SH-SY5Y (cell line): Measurements from ENCODE around the gene PRRX1.

Experiments used
- GATA2 ChIP-seq: IDR thresholded peaks from 2 replicates; pipeline ENCODE4 v1.6.1; 2011; ENCODE audit warnings: mild to moderate bottlenecking, low read depth, low read length
- GATA3 ChIP-seq: IDR thresholded peaks from 2 replicates; pipeline ENCODE4 v1.6.1; 2011; ENCODE audit warnings: low read depth, mild to moderate bottlenecking, low read length, moderate library complexity

The PRRX1 gene

GRCh38 chr1:170660281-170660713 is 3.6 kb upstream of the PRRX1 start:
- TF ChIP-seq GATA2 (no peak), GATA3 (no peak)

GRCh38 chr1:170660871-170661645 is 2.9 kb upstream of the PRRX1 start:
- no peak for TF ChIP-seq GATA3
- no peak for TF ChIP-seq GATA2

DNA sequence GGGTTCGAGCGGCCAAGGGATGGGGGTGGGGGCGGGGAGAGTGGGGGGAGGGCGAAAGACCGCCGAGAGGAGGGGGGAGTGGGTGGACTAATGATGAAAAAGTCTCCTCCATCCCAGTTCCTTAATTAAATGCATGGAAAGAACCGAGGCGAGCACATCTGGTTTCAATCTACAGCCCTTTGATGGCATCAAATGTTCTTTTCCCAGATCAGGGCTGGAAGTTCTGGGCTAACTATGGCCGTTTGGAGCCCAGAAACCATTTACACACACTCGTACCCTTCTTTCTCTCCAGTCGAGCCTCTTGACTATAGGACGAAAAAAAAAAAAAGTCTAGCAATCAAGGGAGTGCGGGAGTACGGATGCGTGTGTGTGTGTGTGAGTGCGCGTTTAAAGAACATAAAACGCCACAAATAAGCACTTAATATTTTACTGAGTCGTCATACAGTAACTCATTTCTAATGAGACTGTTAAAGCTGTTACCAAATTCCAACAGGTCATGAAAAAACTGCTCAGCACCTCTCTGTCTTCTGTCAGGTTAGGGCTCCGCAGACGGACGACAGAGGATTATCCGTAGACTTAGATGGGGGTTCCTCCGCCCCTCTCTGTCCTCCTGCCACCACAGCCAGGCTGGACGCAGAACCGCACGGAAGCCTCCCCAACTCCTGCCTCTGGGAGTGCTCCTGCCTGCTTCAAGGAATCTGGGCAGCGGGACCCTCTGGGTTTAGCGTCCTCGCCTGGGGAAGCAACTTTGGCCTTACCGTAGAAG is 2.1 kb upstream of the PRRX1 start:
- no peak for TF ChIP-seq GATA2
- no peak for TF ChIP-seq GATA3

DNA sequence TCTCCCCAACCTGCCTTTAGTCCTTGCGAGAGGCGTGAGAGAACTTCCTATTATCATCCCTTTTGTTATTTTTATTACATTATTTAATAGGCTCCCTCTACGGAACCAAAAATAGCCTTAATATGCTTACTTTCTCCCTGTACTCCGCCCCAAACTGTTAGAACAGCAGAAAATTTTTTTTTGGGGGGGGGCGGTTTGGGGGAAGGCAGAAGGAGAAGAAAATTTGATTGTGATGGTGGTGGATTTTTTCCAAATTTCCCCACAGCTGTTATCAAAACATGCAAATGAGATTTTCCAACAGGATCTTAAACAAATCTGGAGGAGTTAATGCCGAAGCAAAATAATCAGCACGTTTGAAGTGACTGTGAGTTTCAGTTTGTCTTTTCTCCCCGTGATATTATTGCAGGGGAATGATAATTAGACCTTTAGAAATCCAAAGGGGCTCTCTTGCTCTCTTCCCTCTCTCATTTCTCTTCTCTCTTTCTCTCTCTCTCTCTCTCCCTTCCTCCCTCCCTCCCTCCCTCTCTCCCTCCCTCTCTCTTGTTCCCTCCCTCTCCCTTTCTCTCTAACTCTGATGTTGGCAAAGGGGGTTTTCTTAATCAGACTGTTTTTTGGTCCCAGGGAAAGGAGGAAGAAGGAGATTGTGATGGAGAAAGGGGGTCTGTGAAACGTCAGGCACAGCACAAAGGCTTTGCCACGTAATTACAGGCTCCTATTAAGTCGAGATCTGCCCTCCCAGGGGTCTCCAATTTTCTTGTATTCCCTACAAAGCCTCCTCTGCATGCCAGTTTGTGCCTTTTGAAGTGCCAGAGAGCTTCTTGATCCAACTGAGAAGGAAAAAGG is 1.1 kb upstream of the PRRX1 start:
- no peak for TF ChIP-seq GATA2
- no peak for TF ChIP-seq GATA3

DNA sequence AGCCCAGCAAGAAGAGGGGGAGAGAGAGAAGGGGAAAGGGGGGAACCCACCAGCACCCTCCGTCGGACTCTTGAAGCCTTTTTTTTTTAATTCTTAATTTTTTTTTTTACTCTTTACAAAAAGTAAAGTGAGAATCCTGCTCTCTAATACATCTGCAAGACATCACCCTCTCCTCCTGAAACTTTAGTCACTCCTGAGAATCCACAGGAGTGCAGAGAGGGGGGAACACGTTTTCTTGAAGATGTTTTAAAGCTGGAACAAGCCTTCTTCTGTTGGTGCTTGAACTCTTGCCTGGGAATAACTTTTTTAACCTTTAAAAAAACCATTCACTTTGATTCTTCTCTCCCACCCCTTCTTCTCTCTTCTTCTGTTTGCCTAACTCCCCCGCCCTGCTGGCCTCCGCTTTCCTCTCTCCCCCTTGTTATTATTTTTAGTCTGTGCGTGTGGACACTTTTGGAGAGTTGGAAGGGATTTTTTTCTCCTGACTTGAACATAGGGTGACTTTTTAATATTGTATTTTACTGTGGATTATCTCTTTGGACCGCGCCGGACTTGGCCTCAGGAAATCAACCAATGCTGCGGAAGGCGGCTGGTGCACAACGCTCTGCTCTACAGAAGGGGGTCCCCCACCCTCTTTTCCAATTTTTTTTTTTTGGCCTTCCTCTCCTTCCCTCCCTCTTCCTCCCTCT is 383 bp upstream of the PRRX1 start:
- no peak for TF ChIP-seq GATA2
- TF ChIP-seq GATA3 = no peak

- no peak for TF ChIP-seq GATA3
- no peak for TF ChIP-seq GATA2
These were observed 1.1 kb downstream of the PRRX1 start for GRCh38 chr1:170664828-170665612.

- TF ChIP-seq GATA3 (no peak), GATA2 (no peak)
These were observed 1.7 kb downstream of the PRRX1 start for GRCh38 chr1:170665629-170666028.

DNA sequence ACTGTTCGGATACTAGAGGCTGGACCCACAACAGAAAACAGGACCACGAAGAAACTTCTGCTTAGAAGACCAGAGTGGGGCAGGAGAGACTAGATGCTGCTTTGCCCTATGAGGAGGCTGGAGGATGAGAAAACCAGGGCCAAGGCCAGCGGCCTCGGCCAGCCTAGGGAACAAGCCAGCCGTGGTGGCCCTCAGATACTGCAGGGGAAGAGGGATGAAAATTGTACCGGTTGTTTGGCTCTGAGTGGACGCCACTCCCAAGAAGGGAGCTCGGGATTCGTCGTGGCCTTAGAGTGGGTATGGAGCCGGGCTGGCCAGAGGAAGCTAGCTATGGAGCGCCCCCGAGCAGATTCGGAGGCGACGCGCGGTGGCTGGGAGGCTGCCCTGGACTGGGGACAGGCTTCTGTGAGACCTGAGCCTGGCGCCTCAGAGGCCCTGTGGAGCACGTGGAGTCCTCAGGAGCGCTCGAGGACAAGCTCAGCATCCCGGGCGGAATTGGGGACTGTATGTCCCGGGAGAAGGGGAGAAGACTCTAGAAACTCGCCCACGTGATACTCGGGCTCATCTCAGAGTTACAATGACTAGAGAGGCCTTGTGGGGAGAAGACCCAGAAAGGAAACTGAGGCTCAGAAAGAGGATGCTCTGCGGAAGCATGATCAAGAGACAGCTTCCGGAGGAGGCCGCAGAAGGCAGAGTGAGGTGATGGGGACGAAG is 2.8 kb downstream of the PRRX1 start:
- TF ChIP-seq GATA3 (no peak), GATA2 (no peak)

DNA sequence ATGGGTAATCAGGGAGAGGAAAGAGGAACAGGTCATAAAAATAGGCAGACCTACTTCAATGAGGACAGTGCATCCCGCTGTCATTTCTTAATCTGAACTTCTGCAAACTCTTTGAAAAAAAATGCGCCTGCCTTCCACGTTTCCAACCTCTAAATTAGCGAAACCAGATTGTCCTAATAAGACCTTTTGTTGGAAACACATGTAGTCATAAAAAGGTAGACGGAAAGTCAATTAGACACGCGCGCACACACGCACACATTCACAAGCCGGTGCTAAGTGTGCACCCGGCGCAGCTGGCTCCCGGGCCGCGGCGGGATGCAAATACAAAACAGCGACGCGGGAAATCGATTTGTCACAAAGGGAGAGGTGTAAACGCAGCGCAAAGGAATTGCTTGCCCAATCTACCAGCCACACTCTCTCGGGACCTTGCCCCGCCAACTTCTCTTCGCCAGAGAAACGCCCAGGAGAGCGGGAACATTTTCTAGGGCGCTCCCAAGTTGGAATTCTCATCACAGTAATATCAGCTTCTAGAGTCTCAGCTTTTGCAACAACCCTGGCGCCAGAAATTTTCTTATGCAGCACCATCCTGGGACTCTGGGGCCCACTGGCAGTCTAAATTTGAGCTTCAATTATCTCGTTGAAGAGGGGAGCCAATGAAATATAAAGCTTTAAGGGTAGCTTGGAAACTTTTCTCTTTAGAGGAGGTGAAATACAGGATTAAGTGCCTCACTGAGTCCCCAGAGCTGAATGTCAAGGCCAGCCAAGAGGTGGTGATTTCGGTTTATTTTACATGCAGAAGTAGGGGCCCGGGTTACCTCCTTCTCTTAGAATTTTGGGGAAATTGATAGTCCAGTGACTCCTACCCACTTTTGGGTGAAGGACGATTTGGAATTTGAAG is 4.5 kb downstream of the PRRX1 start:
- TF ChIP-seq GATA2 (no peak), GATA3 (no peak)

DNA sequence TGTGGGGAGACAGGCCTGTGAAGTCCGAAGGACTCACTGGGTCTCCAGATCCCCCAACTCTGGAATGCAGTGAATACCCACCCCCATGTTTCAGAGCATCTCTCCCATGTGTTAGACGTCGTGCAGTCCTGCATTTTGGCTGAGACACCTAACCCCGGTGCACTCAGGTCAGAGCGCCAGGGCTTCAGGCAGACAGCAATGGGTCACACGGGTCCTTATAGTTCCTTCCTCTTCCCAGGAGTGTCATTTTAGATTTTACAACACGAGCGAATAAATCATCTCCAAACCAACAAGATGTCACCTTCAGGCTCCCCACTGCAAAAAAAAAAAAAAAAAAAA is 5.1 kb downstream of the PRRX1 start:
- TF ChIP-seq GATA3 = no peak
- TF ChIP-seq GATA2 = no peak

DNA sequence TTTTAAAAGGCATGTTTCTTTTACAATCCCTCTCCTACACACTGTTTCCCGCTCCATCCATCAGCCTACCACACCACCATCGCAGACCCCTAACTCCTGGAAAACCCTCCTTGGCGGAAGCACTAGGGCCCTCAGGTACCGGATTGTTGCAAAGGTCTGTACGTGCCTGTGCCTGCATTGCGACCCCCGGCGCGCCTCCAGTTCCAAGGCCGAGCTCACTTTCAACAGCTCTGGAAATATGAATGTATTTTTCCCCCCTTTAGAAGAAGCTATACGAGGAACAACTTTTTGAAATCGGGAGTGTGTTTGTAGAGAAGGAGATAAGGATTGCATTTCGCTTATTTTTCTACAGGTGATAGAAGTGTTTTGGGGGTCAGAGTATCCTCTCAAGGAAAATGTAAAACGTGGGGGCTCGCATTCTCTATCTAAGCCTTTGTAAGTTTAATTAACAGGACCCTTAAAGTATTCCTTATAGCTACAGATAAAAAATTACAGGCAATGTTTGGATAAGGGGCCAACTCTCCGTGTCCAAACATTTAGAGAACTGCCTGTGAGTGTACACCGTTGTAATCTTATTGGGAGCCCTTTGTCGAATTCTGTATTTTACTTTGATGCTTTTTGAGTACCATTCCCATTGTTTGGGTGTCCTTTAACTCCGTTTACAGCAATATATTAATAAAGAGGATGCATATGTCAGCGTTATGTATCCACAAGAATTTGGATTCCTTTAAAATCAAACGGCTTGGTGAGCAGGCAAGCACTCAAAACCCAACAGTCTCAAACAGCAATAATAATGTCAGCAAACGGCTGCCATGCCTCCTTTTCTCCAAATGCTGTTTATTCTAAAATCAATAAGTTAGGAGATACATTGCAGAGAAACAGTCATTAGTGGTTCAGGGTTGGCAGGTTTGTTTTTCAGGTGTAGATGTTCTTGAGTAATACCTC is 5.9 kb downstream of the PRRX1 start:
- TF ChIP-seq GATA3 (no peak), GATA2 (no peak)
